SHP77 (cell line): Measurements from ENCODE around the gene MATN3.
"Not testable (repeated sequence)": the region's sequence is repeated elsewhere in the genome, so short reads cannot be mapped to it uniquely, and the experiment has no call there.

ENCODE experiments used
- DNase-seq, 2 experiments: peaks; one replicate each; lab custom pipeline; 2025; lab: John Stamatoyannopoulos, UW

Gene MATN3, protein sequence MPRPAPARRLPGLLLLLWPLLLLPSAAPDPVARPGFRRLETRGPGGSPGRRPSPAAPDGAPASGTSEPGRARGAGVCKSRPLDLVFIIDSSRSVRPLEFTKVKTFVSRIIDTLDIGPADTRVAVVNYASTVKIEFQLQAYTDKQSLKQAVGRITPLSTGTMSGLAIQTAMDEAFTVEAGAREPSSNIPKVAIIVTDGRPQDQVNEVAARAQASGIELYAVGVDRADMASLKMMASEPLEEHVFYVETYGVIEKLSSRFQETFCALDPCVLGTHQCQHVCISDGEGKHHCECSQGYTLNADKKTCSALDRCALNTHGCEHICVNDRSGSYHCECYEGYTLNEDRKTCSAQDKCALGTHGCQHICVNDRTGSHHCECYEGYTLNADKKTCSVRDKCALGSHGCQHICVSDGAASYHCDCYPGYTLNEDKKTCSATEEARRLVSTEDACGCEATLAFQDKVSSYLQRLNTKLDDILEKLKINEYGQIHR

DNA sequence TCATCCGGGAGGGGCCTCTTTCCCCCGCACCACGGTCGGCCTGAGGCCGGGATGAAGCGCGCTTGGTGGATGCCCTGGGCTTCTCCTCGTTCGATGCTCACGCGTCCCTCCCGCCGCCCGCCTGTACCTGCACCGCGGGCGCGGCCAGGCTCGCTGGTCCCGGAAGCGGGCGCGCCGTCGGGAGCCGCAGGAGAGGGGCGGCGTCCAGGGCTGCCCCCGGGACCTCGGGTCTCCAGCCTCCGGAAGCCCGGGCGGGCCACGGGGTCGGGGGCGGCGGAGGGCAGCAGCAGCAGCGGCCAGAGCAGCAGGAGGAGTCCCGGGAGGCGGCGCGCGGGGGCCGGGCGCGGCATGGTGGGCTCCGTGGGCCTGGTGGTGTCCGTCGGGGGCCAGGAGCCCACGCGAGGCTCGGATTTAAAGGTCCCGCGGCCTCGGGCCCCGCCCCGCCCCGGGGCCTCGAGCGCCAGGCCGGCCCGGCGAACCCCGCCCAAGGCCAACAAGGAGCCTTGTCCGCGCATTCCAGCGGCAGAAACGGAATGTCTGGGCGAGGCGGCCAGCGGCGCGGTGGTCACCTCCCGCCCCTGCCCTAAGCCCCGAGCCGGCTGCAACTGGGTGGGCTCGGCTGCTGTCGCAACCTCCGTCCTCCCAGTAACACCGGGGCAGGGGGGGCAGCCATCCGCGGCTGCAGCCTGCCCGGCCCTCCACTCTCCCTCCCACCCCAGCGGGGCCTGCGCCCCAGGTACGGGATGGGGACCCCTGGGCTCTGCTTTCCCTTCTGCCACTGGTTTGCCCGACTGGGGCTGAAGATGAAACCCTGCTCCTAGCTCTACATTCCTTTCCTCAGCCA is at the start of gene MATN3:
Gene MATN3, minus strand, starts transcription at position 387 of the 844 bp plus-strand sequence. Its CDS starts 37 bp downstream, at position 350.
- DNase-seq = no peak

DNA sequence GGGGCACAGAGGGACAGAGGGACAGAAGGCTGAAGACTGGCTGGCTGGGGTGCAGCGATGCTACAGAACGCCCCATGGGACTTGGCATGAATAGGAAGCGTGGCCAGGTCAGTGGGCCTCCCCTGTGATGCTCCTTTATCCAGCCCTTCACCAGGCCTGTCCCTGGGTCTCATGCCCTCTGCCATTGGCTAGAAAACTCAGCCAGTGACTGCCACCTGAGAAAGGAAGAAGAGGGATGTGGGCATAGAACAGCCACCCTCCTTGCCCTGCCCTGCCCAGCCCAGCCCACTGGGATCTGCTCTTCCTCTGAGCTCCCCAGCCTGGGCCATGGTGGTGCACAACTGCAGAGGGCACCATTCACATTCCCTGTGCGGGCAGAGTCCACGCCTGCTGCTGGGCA is 49.5 kb upstream of the MATN3 start:
- DNase-seq = no peak

DNA sequence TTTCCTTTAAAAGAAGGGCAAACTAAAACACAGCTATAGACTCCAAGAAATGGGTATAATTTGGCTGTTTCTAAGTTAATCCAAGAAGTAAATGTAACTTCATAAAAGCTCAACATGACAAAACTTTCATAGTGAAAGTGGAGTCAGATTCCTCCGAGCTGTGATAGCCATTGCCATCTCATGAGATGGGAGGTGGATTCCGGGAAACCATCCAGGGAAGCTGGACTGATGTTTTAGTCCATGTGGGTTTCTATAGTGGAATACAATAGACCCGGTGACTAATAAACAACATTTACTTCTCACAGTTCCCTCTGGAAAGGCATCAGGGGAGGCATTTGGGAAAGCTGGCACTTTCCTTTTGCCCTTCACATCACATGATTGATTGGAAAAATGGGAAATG is 49.0 kb upstream of the MATN3 start:
- DNase-seq = no peak

DNA sequence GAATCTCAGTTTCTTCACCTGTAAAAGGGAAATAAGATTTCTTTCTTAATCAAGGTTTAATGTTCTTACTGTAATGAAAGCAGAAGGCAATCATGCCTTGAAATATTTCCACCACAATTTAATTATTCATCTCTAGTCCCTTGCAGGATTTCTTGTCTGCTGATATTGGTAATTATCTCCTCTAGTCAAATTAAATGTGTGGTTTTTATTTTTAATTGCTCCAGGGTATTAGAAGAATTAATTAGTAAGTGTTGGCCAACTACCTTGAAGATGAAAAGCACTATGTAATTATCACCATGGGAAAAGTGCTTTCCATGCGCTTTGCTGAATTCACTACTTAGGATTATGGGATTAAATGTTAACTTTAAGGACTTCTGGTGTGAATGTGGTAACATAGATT is 47.6 kb upstream of the MATN3 start:
- DNase-seq = no peak

DNA sequence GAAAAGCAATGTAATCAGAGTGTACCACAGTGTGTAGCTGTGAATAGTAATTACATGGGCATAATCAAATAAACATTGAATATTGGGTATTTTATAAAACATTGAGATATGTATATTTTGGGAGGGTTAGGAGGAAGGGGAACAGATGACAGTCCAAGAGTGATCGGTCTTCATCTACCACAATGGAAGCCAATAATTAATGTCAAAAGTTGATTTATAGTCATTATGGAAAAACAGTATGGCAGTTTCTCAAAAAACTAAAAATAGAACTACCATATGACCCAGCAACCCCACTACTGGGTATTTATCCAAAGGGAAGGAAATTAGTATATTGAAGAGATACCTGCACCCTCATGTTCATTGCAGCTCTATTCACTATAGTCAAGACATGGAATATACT is 44.8 kb upstream of the MATN3 start:
- no peak for DNase-seq

DNA sequence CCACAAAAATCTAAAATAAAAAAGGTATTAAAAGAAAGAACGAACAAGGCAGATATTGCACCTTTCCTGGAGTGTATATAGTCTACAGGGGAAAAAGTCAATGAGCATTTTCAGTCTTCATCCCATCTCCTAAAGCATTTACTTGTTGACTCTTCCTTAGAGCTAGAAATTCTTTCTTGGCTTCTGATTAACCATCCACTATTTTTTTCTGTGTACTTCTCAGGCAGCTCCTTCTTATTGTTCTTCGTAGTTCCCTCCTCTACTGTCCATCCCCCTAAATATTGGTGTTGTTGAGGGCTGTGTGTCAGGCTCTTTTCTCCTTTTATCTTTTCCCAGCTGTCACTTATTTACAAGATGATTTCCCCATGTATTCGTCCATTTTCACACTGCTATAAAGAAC is 42.5 kb upstream of the MATN3 start:
- DNase-seq = no peak

DNA sequence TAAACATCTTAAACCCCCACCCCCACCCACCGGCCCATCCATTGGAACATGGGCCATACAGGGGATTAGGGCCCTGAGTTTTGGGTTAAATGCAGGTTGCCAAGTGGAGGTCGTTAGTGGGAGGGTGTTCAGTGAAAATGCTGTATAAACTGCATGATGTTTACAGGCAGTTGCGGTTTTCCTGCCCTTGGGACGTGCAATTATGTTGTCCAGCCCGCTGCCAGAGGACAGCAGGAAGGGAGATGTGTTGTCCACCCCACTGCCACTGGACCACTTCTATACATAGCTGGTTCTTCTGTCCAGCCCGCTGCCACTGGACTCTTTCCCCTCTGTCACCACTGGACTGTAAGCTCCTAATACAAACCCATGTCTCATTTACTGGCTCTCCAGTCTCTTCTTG is 41.7 kb upstream of the MATN3 start:
- no peak for DNase-seq

DNA sequence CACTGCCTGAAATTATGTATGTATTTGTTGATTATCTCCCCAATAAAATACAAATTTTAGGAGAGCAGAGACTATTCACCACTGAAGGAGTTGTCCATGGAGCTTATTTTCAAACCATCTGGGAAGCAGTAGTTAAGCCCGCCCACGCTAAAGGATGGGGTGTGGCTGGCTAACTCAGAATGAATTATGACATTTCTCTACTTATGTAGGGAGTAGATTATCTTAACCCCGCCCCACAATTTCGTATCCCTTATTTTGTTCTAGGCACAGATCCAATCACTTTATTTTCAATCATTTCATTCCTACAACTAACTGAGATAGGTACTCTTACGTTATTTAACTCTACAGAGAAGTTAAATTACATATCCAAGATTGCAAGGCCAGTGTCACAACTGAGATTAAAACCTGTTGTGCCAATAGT is 40.4 kb upstream of the MATN3 start:
- DNase-seq = peak; percentile 49 to 50

DNA sequence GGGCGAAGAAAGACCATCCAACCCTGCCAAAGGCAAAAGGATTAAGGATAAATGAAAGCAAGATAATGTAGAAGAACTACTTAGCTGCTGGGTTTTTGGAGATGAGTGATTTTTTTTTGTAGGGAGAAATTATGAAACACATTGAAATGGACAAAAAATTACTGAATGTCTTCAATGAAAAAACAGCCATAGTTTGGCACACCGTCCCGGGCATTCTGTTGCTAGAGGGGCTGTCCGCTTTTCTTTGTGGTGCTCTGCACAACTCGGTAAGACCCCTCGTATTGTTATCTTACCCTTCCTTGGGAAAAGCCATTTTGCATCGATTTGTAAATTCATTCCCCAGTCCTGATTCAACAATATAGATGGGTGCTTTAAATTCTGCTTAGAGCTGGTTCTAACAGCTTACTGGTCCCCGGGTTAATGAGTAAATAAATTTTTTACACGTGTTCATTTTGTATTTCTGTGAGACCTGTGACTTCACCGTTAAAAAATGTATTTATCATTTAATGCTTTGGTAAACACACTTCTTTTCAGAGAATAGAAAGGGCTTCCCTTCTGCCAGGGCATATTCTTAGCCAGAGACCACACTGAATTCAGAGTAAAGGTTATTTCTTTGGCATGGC is 39.9 kb upstream of the MATN3 start:
- no peak for DNase-seq

DNA sequence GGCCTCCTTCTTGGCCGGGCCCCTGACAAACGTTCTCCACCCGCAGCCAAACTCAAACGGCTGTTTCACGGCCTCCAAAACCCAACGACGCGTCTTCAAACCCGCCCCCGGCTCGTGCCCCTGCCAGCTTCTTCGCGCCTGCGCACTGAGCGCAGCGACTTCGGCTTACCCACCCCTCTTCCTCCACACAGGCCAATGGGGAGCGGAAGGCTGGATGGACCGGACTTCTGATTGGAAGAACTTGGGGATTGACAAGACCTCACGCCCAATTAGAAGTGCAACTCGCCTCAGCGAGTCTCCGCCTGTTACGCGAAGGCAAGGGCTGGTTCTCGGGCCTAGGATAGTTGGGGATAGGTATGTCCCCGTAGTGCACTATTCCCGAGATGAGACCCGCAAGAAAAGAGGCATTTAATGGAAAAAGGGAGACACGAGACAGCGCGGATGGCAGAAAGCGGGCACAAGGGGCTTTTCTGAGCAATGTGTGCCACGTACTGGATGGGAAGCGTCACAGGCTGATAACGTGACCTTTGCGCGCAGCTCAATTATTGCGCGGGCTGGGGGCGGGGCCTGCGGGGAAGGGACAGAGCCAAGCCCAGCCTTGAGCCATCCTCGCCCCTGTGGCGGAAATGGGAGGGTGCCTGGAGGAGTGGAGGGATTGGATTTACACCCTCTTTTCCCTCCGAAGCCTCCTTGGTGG is 39.2 kb upstream of the MATN3 start, which contains the start of gene LAPTM4A:
Gene LAPTM4A, minus strand, starts transcription at position 97 of the 697 bp plus-strand sequence. CDS start 108 bp downstream, outside the sequence.
- peak; percentile 99 for DNase-seq

DNA sequence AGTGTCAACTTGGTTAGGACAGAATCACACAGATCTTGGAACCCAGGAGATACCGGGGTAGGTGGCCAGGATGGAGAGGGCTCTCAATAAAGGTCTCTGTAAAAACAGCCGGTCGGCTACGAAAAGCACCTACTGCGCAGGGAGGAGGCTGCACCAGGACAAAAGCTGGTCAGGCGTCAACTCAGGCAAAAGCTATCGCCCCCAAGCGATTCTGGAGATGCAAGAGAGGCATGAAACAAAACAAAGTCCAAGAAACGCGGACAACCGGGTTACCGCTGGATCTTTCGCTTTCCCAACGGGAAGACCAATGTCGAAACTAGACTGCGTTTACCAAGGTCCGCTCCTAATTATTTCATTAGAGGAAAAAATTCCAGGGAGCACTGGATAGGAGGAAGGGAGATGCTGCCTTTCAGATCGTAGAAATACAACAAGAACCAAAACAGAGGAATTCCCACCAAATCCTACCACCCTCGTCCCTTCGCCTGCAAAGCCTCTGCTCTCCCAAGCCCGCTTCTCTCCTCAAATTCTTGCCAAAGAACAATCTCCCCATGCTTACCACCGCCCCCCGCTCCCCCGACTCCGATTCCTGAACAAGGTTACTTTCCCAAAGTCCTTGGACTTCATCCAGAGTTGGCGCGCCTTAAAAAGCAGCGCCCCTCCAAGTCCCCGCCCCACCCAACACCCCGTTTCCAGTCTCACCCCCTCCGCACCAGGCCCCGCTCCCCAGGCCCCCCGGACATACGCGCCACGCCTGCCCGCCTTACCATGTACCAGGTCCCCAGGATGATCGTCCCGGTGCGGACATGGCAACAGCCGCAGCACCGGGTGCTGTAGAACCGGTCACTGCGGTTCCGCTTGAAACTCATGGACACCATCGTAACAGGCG is 38.4 kb upstream of the MATN3 start:
- peak; percentile 17 to 65 for DNase-seq

DNA sequence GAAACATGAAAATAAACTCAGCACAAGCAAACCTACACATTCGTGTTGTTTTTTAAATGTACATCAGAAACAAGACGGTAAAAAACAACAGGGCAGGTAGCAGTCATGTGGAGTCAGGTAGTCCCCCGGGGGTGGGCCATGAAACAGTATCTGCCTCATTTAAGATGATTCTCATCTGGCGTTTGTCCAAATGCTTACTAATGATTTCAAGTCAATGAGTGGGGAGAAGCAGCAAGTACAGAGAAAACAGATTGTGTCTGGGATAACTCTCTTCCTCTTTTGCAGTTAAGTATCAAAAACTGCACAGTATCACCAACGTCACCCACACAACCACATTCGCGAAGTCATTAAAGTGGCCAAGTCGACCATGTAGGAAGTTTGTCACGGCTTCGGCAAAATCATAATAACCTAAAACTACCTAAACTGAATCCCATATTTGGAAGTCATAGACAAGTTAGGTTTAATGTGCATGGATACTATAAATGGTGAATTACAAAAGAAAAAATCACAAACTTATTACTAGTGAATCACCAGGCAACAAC is 37.7 kb upstream of the MATN3 start:
- peak in 1 of 2 experiments; percentile 7 for DNase-seq

DNA sequence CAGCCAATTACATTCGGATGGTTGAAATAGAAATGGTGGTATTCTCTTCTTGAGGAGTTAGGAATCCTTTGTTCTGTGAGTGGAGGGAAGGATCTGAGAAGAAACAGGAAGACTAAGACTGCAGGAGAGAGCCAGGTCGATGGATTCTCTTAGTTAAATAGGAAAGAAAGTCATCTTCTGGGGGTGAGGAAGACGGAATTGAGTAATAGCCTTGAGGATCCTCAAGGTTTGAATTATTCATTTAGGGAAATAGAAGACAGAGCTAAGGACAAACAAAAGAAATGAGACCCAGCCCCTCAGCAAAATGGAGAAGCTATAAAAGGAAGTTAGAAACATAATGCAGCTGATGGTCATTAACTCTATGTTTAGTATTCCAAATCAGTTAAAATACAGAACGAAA is 37.2 kb upstream of the MATN3 start:
- no peak for DNase-seq

DNA sequence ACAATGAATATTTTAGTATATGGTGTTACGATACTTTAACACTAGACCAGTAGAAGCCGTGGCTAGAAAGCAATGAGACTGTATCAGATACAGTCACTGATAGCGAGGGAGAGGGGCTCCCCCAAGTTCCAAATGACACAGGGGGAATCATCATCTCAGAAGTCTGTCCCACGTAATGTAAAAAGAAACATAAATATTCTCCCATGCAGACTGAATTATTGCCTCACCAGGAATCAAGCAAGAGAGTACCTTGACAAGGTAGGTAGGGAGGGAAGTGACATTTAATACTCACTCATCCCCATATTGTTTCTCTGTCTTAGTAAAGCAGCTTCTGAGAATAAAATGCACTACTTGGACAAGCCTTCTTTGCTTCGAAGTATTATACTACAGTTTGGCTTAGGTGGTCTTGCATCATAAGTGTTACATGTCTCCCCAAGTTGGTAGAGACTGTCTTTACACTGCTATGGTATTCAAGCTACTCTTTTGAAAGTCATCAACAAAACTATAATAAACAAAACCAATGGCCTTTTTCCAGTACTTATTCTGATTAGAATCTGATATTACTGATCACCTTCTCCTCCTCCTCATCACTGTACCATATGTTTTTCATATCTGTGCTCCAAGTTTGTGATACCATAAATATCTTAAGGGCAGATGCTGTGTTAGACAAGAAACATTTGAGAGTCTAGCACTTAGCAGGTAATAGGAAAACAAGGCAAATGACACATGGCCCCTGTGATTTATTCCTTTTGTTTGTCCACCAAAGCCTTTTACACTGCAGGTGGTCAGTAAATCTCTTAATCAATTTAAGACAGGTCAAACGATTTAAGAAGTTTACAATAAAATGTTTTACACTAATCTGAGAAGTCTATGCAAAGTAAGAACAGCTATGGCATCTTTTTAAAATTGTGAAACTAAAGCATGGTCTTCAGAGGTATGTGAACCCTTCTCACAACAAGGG is 36.3 kb upstream of the MATN3 start:
- no peak for DNase-seq

DNA sequence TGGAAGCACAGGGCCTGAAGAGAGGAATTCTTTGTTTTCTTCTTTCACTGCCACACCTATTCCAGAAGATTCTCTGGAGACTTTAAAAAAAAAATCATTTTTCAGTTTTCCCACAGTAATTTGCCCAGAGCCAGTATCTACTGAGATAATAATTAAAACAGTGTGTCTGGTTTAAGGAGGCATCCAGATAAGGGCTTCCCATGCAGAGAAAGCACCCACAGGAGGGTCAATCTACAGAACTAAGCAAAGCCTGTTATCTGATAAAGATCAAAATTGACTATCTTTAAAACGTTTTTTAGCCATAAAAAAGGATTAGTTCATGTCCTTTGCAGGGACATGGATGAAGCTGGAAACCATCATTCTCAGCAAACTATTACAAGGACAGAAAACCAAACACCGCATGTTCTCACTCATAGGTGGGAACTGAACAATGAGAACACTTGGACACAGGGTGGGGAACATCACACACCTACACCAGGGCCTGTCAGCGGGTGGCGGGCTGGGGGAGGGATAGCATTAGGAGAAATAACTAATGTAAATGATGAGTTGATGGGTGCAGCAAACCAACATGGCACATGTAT is 33.3 kb upstream of the MATN3 start:
- not testable (repeated sequence) for DNase-seq

DNA sequence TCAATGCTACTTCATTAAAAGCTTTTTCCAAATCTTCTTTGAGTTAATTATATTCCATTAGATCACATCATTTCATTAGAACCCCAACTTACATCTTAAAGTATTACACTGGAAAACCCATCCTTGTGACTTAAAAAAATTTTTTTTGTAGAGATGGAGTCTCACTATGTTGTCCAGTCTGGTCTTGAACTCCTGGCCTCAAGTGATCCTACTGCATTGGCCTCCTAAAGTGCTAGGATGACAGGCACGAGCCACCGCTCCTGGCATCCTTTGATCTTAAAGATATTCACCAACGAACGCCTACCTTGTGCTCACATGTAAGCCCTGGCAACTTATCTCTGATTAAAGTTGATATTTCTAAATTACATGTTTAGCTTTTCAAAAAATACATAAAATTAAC is 32.3 kb upstream of the MATN3 start:
- no peak for DNase-seq

DNA sequence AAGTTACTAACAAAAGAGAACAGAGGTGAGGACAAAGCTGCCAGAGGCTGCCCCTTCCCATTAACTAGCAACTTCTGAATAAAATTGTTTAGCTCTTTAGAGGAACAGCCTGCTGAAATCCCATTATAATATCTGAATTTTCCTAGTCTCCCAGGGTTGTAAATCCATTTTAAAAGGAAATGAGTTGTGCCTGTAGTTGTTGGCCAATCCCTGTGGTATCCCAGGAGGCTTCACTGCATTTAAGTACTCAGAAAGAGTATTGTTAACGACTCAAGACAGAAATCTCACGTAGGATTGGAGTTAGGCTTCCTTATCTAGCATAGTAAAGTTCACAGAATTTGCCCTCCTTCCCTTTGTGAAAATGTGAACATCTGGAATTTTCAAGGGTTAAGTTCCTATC is 30.1 kb upstream of the MATN3 start:
- no peak for DNase-seq

DNA sequence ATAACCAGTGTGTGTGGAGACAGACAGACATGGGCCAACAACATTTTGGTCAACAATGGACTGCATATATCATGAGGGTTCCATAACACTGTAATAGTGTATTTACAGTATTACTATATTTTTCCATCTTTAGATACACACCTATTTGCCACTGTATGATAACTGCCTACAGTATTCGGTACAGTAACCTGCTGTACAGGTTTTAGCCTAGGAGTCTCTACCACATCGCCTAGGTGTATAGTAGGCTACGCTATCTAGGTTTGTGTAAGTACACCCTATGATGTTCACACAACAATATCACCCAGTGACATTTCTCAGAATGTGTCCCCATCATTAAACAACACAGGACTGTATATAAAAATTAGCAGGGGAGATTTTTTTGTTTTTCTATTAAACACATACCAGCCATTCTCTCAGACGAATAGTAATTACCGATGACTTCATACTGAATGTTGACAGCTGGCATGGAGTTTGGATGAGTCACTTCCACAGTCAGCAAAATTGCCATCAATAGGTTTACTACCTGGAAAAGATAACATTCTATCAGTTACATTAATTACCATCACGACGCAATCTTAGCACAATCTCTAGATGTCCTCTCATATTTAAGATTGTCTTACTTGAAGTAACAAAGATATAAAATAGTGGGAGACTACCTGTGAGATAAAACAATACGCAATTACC is 28.2 kb upstream of the MATN3 start:
- no peak for DNase-seq
